NCI-H1436 (cell line): ENCODE measurements around the gene CTAGE1.
"Not testable (repeated sequence)": the region's sequence is repeated elsewhere in the genome, so short reads cannot be mapped to it uniquely, and the experiment has no call there.

Experiments
- DNase-seq: peaks from one replicate; lab custom pipeline; 2025; lab: John Stamatoyannopoulos, UW

The CTAGE1 gene

GRCh38 chr18:22434973-22435608, 17.4 kb upstream of the CTAGE1 start:
- DNase-seq = no peak

- DNase-seq = no peak
These were observed 16.2 kb upstream of the CTAGE1 start for GRCh38 chr18:22433956-22434355.

- DNase-seq = no peak
These were observed 15.0 kb upstream of the CTAGE1 start for GRCh38 chr18:22432657-22433137.

GRCh38 chr18:22429564-22429963, 11.8 kb upstream of the CTAGE1 start:
- no peak for DNase-seq

- DNase-seq = no peak
These were observed 11.0 kb upstream of the CTAGE1 start for GRCh38 chr18:22428672-22429071.

GRCh38 chr18:22427822-22428549, 10.3 kb upstream of the CTAGE1 start:
- DNase-seq = no peak

GRCh38 chr18:22424565-22424963, 6.8 kb upstream of the CTAGE1 start:
- no peak for DNase-seq

- DNase-seq = no peak
These were observed 6.3 kb upstream of the CTAGE1 start for GRCh38 chr18:22423878-22424564.

GRCh38 chr18:22422909-22423548, 5.3 kb upstream of the CTAGE1 start:
- no peak for DNase-seq

GRCh38 chr18:22420652-22421051, 2.9 kb upstream of the CTAGE1 start:
- no peak for DNase-seq

GRCh38 chr18:22412176-22412911, 5.4 kb downstream of the CTAGE1 start:
- no peak for DNase-seq

- DNase-seq = no peak
These were observed 6.3 kb downstream of the CTAGE1 start for GRCh38 chr18:22411446-22411845.

GRCh38 chr18:22410126-22410525, 7.6 kb downstream of the CTAGE1 start:
- DNase-seq = no peak

GRCh38 chr18:22409445-22409844, 8.3 kb downstream of the CTAGE1 start:
- no peak for DNase-seq

- DNase-seq = no peak
These were observed 9.7 kb downstream of the CTAGE1 start for GRCh38 chr18:22408059-22408458.

GRCh38 chr18:22405142-22405541, 12.6 kb downstream of the CTAGE1 start:
- DNase-seq = no peak

- no peak for DNase-seq
These were observed 13.8 kb downstream of the CTAGE1 start for GRCh38 chr18:22403950-22404349.

GRCh38 chr18:22399949-22400348, 17.8 kb downstream of the CTAGE1 start:
- DNase-seq = no peak

- no peak for DNase-seq
These were observed 19.3 kb downstream of the CTAGE1 start for GRCh38 chr18:22398464-22398863.

GRCh38 chr18:22394428-22394827, 23.3 kb downstream of the CTAGE1 start:
- no peak for DNase-seq

- not testable (repeated sequence) for DNase-seq
These were observed 24.6 kb downstream of the CTAGE1 start for GRCh38 chr18:22393164-22393563.
